ENCODE data around the gene EDEM2. TPM values are rescaled to one million over a fixed set of nuclear protein-coding genes. Genes with fewer than 3 reads are reported as not detected.

The EDEM2 gene
- total and polyA plus RNA-seq, 7 donors = 5.0 to 20.4 (median 8.3) TPM

GRCh38 chr20:35101620-35102019 lies 45.5 kb downstream of the EDEM2 start:
- 86 to 89% (median 89%) methylated on average over 8 of the region's 8 CpGs for WGBS, 3 donors

GRCh38 chr20:35093267-35093884 lies 53.8 kb downstream of the EDEM2 start:
- H3K27me3 ChIP-seq (ENCODE audit: insufficient read depth in 3 of 3, low read length in 2 of 3) = no peaks in the 10 kb centered on the region
- peaks cover 32% of the 10 kb centered on the region for H3K4me1 ChIP-seq
- H3K36me3 ChIP-seq (ENCODE audit: insufficient read depth in 1 of 2, low read depth in 1 of 2) = peaks cover 0 to 8% of the 10 kb centered on the region in 2 donors
- peak overlapping the region; percentile 96 for H3K27ac ChIP-seq
- H3K4me3 ChIP-seq = peak overlapping the region; percentile 82
- intact Hi-C loops (cut with DNase I) = loop anchor here (5.0 to 10.0 kb wide), 5 partner anchors 54 to 261 kb away; partner anchors contain the start of genes GGT7 (in 2 of the 2), ACSS2 (in 1 of the 2), EDEM2 (in 1 of the 2) and GSS (in 1 of the 2)
- ATAC-seq (peak in 1 of 4 donors; percentile 0), DNase-seq (no peak)
- WGBS, 3 donors = 77 to 83% (median 79%) methylated on average over 8 of the region's 8 CpGs
- H3K9me3 ChIP-seq = no peaks in the 10 kb centered on the region
- TF ChIP-seq CTCF (IDR thresholded peaks at IDR 0.05) = no peak

More at GRCh38 chr20:35101620-35102019, 45.5 kb downstream of the EDEM2 start:
- H3K27ac ChIP-seq = no peak overlapping the region
- intact Hi-C loops (cut with DNase I) = no loop called here
- ATAC-seq (no peak), DNase-seq (no peak)
- peaks cover 3% of the 10 kb centered on the region for H3K4me1 ChIP-seq
- H3K4me3 ChIP-seq = no peak overlapping the region
- H3K27me3 ChIP-seq (ENCODE audit: insufficient read depth in 3 of 3, low read length in 2 of 3) = no peaks in the 10 kb centered on the region
- no peaks in the 10 kb centered on the region for H3K36me3 ChIP-seq (ENCODE audit: insufficient read depth in 1 of 2, low read depth in 1 of 2)
- H3K9me3 ChIP-seq = no peaks in the 10 kb centered on the region
- TF ChIP-seq CTCF (IDR thresholded peaks at IDR 0.05) = no peak

- ATAC-seq (peak; percentile 95 to 98 (median 96)), DNase-seq (peak; percentile 90 to 95)
- peak; percentile 90 for TF ChIP-seq CTCF (IDR thresholded peaks at IDR 0.05)
- peak within 1 kb of the TSS; percentile 82 for H3K4me3 ChIP-seq
- peak within 1 kb of the TSS; percentile 96 for H3K27ac ChIP-seq
- intact Hi-C loops (cut with DNase I) = loop anchor here (5.0 to 10.0 kb wide), 5 partner anchors 55 to 260 kb away; partner anchors contain the start of genes GGT7 (in 2 of the 2), ACSS2 (in 1 of the 2), EDEM2 (in 1 of the 2) and GSS (in 1 of the 2)
- H3K9me3 ChIP-seq = no peaks in the 10 kb centered on the region
- peaks cover 38% of the 10 kb centered on the region for H3K4me1 ChIP-seq
- peaks cover 0 to 8% of the 10 kb centered on the region in 2 donors for H3K36me3 ChIP-seq (ENCODE audit: insufficient read depth in 1 of 2, low read depth in 1 of 2)
- 1 to 4% (median 2%) methylated on average over 57 to 69 of the region's 69 CpGs for WGBS, 3 donors
- no peaks in the 10 kb centered on the region for H3K27me3 ChIP-seq (ENCODE audit: insufficient read depth in 3 of 3, low read length in 2 of 3)
These were observed 54.4 kb downstream of the EDEM2 start, which contains the start of gene TRPC4AP for GRCh38 chr20:35092524-35093266. TRPC4AP (minus strand) TSS chr20:35092807; CDS start chr20:35092781, 26 bp downstream.

GRCh38 chr20:35091816-35092523 lies 55.2 kb downstream of the EDEM2 start:
- WGBS, 3 donors = 0 to 1% (median 0%) methylated on average over 22 to 28 of the region's 28 CpGs
- TF ChIP-seq CTCF (IDR thresholded peaks at IDR 0.05) = no peak
- H3K4me1 ChIP-seq = peaks cover 45% of the 10 kb centered on the region

More at GRCh38 chr20:35091816-35092523, 55.2 kb downstream of the EDEM2 start:
- no peaks in the 10 kb centered on the region for H3K9me3 ChIP-seq
- H3K36me3 ChIP-seq (ENCODE audit: insufficient read depth in 1 of 2, low read depth in 1 of 2) = peaks cover 0 to 8% of the 10 kb centered on the region in 2 donors
- peak overlapping the region; percentile 82 for H3K4me3 ChIP-seq
- peak in 1 of 2 donors; percentile 90 for DNase-seq
- H3K27ac ChIP-seq = peak overlapping the region; percentile 96
- intact Hi-C loops (cut with DNase I) = loop anchor here (5.0 to 10.0 kb wide), 5 partner anchors 55 to 260 kb away; partner anchors contain the start of genes GGT7 (in 2 of the 2), ACSS2 (in 1 of the 2), EDEM2 (in 1 of the 2) and GSS (in 1 of the 2)
- ATAC-seq = no peak
- H3K27me3 ChIP-seq (ENCODE audit: insufficient read depth in 3 of 3, low read length in 2 of 3) = no peaks in the 10 kb centered on the region
